Measurements from ENCODE around the gene SELENOS.
"Not testable (repeated sequence)": the region's sequence is repeated elsewhere in the genome, so short reads cannot be mapped to it uniquely, and the experiment has no call there.

SELENOS gene

DNA sequence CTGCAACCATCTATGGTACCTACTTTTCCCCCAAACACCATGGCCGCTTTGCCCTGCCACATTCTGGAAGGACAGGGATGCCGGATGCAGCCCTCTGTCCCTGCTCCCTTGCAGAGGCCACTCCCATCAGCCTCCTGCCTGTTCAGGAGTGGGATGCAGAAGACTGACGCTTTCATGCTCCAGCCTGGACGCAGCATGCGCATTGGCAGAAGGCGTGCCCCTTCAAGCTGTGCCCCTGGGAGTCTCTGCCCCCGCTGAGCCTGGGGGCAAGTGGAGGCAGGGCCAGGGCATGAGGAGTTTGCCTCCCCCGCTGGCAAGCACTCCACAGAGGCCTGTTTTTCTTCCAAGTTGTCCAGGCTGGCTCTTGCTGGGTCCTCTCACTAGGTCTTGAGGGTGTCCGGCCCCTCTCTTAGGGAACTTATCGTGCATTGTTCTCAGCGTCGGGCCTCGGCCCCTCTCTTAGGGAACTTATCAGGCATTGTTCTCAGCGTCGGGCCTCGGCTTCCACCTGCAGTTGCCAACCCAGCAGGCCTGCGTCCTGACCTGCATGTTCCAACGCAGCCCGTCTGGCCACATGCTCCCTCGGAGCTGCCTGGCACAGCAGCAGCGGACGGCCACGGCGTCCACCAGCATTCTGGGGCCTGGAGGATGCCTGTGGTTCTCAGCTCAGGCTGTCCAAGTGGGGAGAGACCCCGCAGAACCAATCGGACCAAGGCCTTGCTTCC is 32.3 kb upstream of the SELENOS start:
- no peak for DNase-seq (ENCODE audit: low spot score)

DNA sequence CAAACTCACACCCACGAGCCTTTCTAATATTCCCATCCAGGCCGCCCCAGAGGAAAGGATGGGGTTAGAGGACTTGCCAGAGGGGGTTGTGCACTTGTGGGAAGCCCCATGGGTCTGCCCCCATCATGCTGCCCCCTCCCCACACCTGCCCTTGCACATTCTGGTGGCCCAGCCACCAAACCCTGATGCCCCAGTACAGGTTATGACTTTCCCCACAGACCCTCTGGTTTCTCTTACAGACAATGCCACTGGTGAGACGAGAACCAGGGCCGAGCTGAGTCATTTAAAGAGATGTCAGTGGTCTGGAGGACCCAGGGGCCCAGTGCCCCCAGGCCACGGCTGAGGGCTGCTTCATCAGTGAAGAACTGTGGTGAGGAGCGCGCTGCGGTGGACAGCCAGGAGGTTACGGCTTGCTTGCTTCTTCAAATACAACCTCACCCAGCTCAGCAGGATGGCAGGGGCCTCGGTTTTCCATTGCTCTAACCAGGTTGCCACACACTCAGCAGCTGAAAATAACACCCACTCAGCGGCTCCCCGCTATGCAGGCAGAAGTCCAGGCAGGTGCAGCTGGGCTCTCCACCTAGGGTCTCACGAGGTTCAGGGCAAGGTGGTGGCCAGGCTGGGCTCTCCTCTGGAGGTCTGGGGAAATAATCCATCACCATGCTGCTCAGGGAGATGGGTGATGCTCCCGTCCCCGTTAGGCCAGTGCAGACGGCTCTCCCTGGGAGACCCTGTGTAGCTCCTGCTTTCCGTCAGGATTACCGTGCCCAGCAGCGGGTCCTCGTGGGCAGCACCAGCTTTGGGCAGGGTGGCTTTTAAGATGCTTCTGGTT is 31.5 kb upstream of the SELENOS start:
- no peak for DNase-seq (ENCODE audit: low spot score)

DNA sequence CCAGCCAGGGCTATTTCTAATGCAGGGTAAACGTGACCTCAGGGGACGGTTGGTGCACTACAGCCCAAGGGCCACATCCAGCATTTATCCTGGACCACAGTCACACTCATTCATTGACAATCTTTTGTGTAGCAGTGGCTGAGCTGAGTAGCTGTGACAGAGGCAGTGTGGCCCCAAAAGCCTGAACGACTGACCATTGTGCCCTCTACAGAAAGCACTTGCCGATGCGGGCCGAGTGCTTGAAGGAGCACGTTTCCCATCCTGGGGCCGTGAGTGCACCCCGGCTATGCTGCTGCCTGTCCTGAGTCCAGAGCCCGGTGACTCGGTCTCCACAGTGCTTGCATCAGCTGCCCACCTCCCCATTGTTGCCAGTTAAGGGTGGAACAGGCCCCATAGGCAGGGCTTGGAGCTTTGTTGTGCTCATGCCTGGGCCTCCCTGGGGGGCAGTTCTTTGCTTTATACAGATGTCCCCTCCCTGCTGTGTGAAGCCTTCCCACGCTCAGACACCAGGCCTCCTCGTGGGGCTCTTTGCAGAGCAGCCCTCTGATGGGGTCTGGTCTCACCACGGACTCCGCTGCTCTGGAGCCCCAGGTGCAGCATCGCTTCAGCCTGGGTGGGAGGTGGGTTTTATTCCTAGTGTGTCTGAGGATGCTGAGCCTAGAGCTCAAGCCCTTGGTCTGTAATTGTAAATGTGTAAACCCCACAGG is 30.8 kb upstream of the SELENOS start:
- no peak for DNase-seq (ENCODE audit: low spot score)

DNA sequence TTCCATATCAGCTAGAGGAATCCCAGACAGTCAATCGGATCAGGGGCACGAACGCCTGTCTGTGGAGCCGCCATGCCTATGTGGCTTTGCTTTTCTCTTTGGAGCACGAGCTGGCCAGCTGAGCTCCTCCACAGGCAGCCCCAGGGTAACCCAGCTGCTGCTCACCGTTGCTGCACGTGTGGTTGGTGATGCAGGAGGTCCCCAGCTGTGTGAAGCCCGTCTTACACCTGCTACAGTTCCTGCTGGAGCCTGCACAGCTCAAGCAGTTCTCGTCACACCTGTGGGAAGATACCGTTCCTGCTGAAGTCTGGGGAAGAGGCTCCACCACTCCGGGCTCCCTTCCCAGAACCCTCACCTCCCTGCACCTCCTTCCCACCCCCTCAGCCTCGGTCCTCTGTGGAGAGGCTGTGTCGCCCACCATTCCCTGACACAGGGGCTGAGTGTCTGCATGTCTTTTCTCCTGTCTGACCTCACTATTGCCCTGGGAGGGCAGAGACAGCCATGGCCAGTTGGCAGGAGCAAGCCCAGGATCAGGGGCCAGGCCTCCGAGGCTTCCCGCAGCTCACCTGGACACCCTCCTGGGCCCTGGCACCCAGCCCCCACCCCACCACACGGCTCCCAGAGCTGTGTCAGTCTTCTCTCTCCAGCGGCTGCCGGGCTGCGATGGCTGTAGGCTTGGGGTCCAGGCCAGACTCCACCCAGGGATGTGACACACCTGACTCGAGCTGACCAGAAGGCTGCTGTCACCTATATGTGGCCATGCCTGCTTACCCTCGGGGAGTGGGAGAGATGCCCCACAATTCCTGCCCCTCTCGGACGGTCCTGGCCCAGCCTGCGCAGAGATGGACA is 30.0 kb upstream of the SELENOS start:
- DNase-seq (ENCODE audit: low spot score): no peak

DNA sequence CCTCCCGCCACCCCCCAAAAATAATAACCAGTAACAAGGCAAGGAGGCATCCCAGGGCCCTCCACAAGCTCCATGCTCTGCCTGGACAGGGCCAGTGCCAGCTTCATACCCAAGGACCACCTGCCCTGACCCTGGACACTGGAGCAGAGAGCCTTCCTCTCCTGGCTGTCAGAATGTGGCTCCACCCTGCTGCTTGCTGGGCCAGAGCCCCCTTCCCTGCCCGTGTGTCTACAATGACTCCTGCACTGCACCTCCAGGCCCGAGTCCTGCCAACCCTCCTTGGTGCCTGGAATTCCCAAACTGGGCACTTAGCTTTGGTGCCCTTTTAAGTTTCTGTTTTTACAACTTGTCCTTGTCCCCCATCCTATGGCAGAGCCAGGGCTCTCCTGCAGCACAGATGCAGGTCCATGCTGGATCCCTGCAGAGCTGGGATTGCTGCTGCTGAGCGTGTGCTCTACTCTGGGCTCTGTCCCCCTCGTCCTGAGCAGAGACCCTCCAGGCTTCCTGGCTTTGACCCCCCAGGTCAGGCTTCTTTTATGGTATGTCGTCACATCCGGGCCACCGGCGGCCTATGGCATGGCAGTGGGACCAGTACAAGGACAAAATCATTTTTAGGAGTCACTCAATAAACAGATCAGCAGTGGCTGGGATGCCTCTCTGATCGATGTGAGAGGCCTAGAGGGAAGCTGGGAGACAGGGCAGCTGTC is 29.2 kb upstream of the SELENOS start:
- DNase-seq (ENCODE audit: low spot score): peak; percentile 3

DNA sequence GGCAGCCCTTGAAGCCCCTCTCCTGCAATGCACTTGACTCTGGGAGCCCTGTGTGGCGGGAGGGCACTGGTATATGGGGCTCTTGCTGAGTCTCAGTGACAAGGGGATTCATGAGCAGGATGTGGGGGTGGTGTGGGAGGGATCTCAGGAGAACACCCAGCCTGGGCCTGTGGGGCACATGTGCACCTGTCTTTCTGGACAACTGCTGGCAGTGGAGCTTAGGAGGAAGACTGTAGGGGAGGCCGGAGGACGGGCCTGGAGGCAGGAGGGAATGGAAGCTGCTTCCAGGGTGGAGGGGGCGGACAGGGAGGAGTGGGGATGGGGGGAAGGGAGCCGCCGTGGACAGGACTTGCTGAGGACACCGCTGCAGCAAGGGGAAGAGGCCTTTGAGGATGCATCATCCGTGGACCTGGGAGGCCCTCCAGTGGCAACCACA is 28.6 kb upstream of the SELENOS start:
- peak; percentile 1 for DNase-seq (ENCODE audit: low spot score)

DNA sequence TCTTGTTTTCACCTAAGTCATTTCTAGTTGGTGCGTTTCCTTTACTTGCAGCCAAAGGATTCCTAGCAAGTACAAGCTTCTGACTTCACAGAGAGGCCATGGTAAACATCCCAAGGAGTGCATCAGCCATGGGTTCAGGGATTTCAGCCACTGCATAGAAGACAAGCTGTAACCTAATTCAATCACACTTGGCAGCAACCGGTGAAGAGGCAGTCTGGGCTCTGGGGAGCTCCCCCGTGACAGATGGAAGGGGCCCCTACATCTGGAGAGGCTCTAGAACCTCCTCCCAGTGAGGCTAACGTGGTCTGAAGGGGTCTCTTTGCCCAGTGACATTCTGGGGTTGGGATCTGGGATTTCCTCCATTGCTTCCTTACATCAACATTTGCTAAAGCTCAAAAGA is 26.1 kb upstream of the SELENOS start:
- no peak for DNase-seq (ENCODE audit: low spot score)

DNA sequence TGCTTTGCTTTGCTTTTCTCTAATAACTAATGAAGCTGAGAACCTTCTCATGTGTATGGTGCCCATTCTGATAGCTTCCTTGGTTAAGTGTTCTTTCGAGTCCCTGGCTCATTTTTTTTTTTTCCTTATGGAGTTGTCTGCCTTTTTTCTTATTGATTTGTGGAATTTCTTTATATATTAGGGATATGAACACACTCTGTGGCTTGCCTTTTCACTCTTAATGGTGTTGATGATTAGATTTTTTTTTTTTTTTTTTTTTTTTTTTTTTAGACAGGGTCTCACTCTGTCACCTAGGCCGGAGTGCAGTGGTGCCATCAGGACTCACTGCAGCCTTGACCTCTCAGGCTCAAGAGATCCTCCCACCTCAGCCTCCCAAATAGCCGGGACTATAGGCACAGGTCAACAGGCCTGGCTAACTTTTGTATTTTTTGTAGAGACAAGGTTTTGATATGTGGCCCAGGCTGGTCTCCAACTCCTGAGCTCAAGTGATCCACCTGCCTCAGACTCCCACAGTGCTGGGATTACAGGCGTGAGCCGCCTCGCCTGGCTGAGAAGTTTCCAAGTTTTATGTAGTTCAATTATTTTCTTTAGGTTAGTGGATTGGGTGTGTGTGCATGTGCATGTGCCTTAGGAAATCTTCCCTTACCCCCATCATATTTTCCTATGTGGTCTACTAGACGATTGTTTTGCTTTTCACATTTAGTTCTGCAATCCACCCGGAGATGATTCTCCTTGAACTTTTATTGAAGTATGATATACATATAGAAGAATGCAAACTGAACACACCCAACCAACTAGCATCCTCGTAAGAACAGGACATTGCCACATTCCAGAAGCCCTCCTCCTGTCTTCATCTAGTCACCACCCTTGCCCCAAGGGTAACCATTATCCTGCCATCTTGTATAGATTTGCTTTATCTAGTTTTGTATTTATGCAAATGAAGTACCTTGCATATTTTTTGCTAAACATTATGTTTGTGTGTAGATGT is 19.4 kb upstream of the SELENOS start:
- no peak for DNase-seq (ENCODE audit: low spot score)

DNA sequence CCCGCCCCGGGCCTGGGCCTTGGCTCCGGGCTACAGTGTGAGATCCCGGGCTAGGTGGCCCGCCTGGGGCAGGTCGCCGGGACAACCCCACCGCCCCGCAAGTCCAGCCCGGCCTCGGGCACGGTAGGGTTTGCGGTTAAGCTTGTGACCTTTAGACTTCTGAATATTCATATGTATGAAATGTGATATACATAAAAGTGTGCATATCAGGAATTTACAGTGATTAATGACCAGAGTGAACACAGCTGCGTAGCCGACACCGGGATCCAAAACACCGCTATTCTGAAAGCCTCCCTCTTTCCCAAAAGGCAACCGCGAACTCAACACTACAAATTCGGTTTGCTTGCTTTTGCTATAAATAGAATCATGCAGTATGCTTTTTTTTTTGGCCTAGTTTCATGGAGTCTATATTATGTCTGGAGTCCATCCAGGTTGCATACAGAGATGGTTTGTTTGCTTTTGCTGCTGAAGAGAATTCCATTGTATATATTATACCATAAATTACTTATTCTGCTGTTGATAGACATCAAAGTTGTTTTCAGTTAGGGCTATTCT is 18.4 kb upstream of the SELENOS start:
- DNase-seq (ENCODE audit: low spot score): peak; percentile 51

DNA sequence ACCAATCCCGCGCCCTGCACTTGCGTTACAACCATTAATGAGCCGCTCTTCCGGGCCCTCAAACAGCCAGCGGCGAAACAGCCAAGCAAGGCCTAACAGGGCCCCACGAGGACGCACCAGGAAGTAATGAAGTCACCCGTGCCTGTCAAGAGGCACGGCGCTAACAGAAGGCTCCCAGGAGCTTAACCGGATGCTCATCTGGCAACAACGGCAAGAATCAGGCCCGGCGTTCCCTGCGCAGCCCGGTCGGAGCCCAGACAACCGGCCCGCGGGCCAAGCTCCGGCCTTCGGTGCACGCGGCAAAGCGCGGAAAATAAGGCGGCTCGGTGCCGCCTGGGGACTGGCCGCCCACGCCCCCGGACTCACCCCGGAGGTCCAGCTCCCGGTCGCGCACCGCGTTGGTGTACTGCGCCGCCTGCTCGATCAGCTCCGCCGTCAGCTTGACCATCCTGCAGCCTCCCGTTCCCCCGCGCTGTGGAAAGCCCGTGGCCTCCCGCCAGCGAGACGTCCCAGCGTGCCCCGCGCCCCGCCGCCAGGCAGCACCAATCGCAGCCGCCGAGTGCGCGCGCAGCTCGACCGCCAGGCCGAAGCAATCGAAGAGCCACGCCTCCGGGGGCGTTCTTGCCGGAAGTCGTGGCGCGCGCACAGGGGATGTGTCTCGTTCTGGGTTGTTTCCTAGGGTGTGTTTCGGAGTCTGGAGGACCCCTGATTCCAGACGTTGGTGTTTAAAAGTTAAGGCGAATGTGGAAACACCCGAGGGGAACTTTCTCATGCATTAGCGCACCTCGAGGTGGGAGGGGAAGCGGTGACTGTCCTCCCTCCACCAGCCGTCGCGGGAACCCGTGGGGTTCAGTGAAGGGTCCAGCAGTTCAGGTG is 17.7 kb upstream of the SELENOS start, which contains the start of gene SNRPA1:
Gene SNRPA1, minus strand, starts transcription at position 518 of the 876 bp plus-strand sequence. Its CDS starts 70 bp downstream, at position 448.
- peak; percentile 96 for DNase-seq (ENCODE audit: low spot score)

DNA sequence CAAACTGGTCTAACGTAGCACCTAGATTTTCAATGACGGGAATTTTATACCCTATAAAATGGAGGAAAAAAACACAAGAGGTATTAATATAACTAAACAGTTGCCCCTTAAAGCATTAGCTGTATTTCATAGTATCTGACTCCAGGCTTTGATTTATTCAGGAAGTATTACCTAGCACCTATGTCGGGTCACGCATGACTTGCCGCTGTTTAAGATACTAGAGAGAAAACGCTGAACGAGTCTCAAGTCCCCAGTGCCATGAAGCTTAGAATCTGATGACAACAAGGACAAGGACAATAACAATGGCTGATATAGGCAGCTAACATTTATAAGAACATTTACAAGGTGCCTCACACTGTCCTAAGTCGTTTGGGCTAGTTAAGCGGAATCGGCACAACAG is 15.8 kb upstream of the SELENOS start:
- no peak for DNase-seq (ENCODE audit: low spot score)

DNA sequence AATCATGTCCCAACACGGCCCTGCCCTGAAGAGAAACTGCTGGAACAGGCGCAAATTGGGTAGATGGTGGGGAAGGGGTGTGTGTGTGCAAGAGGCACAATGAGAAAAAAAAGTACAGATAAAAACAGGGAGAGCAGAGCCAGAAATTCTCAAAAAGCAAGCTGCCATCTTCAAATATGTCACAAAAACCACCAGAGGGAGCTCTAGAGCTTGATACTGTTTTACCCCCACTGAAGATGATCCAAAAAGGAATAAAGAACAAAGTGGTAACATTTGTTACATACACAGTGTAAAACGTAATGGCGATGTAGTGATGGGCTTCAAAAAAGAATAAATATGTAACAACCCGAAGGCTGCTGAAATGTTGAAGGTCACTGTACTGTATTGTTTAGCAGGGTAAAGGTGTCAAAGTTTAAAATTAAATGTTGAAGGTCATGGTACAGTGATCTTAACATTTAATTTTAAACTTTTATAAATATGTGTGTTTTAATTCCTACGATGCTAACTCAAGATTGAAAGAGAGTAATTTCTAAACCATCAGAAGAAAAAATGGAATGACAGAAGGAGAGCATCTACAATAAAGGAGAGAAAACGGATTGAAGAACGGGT is 11.7 kb upstream of the SELENOS start:
- DNase-seq (ENCODE audit: low spot score): peak; percentile 60

DNA sequence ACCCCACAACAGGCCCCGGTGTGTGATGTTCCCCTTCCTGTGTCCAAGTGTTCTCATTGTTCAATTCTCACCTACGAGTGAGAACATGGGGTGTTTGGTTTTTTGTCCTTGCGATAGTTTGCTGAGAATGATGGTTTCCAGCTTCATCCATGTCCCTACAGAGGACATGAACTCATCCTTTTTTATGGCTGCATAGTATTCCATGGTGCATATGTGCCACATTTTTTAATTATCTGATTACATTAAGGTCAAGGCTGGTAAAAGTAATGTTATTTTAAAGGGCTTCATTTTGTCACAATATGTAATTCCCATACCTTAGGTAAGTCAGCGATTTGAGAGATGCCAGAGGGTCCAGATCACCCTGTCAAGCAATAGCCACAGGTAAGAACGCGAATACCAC is 10.1 kb upstream of the SELENOS start:
- DNase-seq (ENCODE audit: low spot score): not testable (repeated sequence)

DNA sequence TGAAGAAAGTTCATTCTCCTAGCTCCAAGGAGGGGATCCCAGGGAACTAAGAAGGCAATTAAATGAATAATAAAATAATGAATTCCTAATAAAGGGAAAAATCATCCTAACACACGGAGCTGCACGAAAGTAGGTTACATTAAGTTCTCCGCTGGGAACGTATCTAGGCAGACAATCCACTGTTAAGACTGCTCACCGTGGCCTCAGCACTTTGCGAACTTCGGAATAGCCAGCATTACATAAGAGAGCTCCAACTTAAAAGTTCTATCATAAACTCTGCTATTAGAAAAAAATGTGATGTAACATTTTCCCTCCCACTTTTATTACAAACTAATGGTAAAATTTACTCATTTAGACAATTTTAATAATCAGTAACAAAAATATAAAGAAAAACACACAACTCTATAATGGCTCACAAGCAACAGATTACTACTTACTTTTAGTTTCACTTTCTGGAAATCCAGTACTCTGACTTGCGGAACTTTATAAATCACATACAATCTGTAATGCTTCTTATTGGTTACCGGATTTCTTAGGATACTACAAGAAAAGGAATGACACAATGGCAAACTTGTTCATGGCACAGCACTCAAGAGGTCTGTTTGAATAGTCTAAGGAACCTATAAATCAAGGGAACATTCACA is 9.3 kb upstream of the SELENOS start:
- no peak for DNase-seq (ENCODE audit: low spot score)

DNA sequence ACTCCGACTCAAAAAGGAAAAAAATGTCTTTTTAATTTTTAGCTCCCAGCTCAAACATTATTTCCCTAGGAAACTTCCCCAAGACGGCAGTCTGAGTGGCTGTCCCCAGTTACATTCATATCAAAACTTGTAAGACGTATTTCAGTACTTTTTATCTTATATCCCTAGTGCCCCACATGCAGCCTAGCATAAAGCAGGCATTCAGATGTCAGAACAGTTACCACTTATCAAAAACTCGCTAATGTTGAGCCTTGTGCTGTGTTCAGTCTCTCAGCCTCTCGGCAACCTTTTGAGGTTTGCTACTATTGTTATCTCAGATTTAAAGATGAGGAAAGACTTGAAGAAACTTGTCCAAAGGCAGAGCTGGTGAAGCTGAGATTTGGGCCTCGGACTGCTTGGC is 6.6 kb upstream of the SELENOS start:
- no peak for DNase-seq (ENCODE audit: low spot score)

DNA sequence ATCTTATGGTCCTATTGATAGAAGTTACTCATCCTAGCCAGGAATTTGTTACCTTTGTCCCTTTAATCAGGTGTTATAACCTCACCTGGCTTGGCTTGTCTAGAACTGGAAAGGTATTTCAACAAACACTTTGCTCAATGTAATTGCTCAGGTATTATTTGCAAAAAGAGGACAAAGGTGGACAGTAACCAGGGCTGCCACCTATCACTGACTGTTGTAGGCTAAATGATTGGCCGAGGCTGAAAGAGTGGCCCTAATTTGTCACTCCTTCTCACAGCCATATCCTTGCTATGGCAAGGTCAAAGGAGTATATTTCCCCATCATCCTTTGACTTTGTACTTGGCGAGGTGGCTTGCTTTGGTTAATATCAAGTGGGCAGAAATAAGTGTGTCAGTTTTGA is 2.7 kb upstream of the SELENOS start:
- no peak for DNase-seq (ENCODE audit: low spot score)

DNA sequence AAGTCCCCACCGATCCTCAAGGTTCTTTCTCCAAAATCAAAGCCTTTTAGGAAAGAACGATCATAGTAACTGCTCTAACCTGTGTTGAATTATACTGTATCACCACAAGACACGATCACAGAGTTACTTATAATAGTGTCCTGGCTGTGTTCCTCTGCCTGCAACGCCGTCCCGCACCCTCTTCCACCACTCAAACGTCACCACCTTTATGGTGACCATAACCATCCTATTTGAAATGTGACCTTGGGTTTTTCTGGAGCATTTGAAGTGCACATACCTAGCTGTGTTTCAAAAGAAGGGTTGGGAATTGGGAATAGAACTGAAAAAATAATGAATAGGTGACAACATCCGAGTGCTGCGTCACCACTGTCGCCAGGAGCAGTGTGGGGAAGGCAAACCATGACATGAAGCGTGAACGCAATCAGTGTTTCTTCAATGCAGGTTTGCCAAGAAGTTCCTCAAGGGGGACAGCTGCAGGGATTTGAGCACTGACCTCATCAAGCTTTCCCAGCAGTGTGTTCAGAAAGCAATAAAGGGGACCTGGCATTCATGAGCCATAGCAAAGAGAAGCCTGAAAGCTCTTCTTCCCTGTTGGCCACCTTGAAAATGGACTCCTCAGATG is 769 bp upstream of the SELENOS start:
- no peak for DNase-seq (ENCODE audit: low spot score)

Data from hepatic stellate cell (primary cell).